Gastroesophageal sphincter (tissue), 3 donors: ENCODE results near the gene RPRD1B.

Experiments used
- CTCF ChIP-seq, 4 experiments: fragments of 200-600 bp in 2 of 4; fragments of 450-650 bp in 2 of 4; sonication (generic) in 1 of 4; IDR thresholded peaks; one replicate each; pipeline ENCODE4 v1.5.1; 2017 to 2019; ENCODE audit warnings: antibody characterized with exemption in 4 of 4, mild to moderate bottlenecking in 2 of 4, moderate library complexity in 2 of 4
- EP300 ChIP-seq: sonication (generic); formaldehyde crosslinking; IDR thresholded peaks from one replicate; pipeline ENCODE4 v1.6.1; 2017; ENCODE audit warnings: antibody characterized with exemption, mild to moderate bottlenecking
- POLR2A ChIP-seq, 2 donors: fragments of 450-650 bp; IDR thresholded peaks; one replicate each; pipeline ENCODE4 v1.6.1; 2017; ENCODE audit warnings: antibody characterized with exemption in 2 of 2, mild to moderate bottlenecking in 2 of 2, moderate library complexity in 1 of 2
- POLR2AphosphoS5 ChIP-seq: sonication (generic); formaldehyde crosslinking; IDR thresholded peaks from one replicate; pipeline ENCODE4 v1.6.1; 2017; ENCODE audit warnings: antibody characterized with exemption

- TF ChIP-seq CTCF (IDR thresholded peaks at IDR 0.05) = no peak
- TF ChIP-seq POLR2AphosphoS5 = no peak
- TF ChIP-seq POLR2A (IDR thresholded peaks at IDR 0.05) = no peak
- TF ChIP-seq EP300 = no peak
These were observed 42.2 kb upstream of the RPRD1B start for GRCh38 chr20:37991157-37991866.
